Loucy (cell line): ENCODE measurements around the gene CMTM7.

Source experiments
- CTCF ChIP-seq: fragments of 200-600 bp; sonication (generic); conservative IDR thresholded peaks from 2 replicates; pipeline ENCODE4 v1.5.1; 2014; ENCODE audit warnings: mild to moderate bottlenecking, antibody characterized with exemption, low read length
- EZH2phosphoT487 ChIP-seq: fragments of 200-600 bp; IDR thresholded peaks from 2 replicates; pipeline ENCODE4 v1.6.1; 2018; ENCODE audit warnings: antibody characterized with exemption, mild to moderate bottlenecking, moderate library complexity, borderline replicate concordance

DNA sequence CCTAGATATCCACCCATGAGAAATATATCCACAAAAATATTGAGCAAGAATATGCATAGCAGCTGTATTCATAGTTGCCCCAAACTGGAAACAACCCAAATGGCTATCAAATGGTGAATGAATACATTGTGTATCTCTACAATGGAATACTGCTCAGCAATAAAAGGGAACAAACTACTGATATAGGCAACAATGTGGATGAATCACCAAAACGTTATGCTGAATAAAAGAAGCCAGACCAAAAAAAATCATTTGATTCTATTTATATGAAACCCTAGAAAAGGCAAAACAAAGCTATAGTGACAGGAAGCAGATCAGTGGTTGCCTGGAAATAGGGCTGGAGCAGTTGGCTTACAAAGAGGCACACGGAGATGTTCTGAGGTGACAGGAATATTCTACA, 15.5 kb upstream of the CMTM7 start:
- TF ChIP-seq CTCF, result no peak
- no peak for TF ChIP-seq EZH2phosphoT487
